GM19463 (cell line): Measurements from ENCODE around the gene MB21D2.
"Not testable (repeated sequence)": the region's sequence is repeated elsewhere in the genome, so short reads cannot be mapped to it uniquely, and the experiment has no call there.

Experiments used
- ATAC-seq: cut with Tn5 transposase; IDR thresholded peaks from one replicate; pipeline ENCODE4 v1.9.1; 2021; ENCODE audit warnings: mild to moderate bottlenecking, moderate library complexity; ENCODE audit not compliant: unreplicated experiment

Gene MB21D2

GRCh38 chr3:192862408-192863090, 55.1 kb downstream of the MB21D2 start:
- no peak for ATAC-seq

GRCh38 chr3:192861972-192862371, 55.7 kb downstream of the MB21D2 start:
- ATAC-seq = no peak

- ATAC-seq = no peak
Observed at GRCh38 chr3:192860454-192860853, 57.2 kb downstream of the MB21D2 start.

- no peak for ATAC-seq
Observed at GRCh38 chr3:192858849-192859585, 58.6 kb downstream of the MB21D2 start.

- no peak for ATAC-seq
Observed at GRCh38 chr3:192857260-192857661, 60.4 kb downstream of the MB21D2 start.

GRCh38 chr3:192855434-192855833, 62.2 kb downstream of the MB21D2 start:
- no peak for ATAC-seq

GRCh38 chr3:192851821-192852372, 65.8 kb downstream of the MB21D2 start:
- ATAC-seq = peak; percentile 57

- peak; percentile 67 for ATAC-seq
Observed at GRCh38 chr3:192850451-192850981, 67.1 kb downstream of the MB21D2 start.

GRCh38 chr3:192849821-192850220, 67.8 kb downstream of the MB21D2 start:
- not testable (repeated sequence) for ATAC-seq

GRCh38 chr3:192848371-192849233, 69.1 kb downstream of the MB21D2 start:
- peak; percentile 20 for ATAC-seq

- ATAC-seq = no peak
Observed at GRCh38 chr3:192847941-192848340, 69.7 kb downstream of the MB21D2 start.

GRCh38 chr3:192845526-192845855, 72.2 kb downstream of the MB21D2 start:
- no peak for ATAC-seq

GRCh38 chr3:192844836-192845525, 72.7 kb downstream of the MB21D2 start:
- ATAC-seq = no peak

GRCh38 chr3:192844486-192844765, 73.2 kb downstream of the MB21D2 start:
- no peak for ATAC-seq

- ATAC-seq = no peak
Observed at GRCh38 chr3:192843723-192844485, 73.8 kb downstream of the MB21D2 start.

- ATAC-seq = no peak
Observed at GRCh38 chr3:192843119-192843518, 74.5 kb downstream of the MB21D2 start.

GRCh38 chr3:192842711-192843110, 74.9 kb downstream of the MB21D2 start:
- ATAC-seq = no peak

- no peak for ATAC-seq
Observed at GRCh38 chr3:192842138-192842537, 75.5 kb downstream of the MB21D2 start.

GRCh38 chr3:192841428-192841827, 76.2 kb downstream of the MB21D2 start:
- no peak for ATAC-seq
